ENCODE measurements around the gene GPRIN1.
A peak's percentile ranks its signal among the peaks of the same experiment; 100 is the strongest.
"Not testable (repeated sequence)": the region's sequence is repeated elsewhere in the genome, so short reads cannot be mapped to it uniquely, and the experiment has no call there.

Gene GPRIN1

GRCh38 chr5:176620333-176620981 is 10.5 kb upstream of the GPRIN1 start:
- DNase-seq = no peak

- DNase-seq = no peak
Observed at GRCh38 chr5:176619569-176620332, 9.8 kb upstream of the GPRIN1 start.

- DNase-seq = peak; percentile 52
Observed at GRCh38 chr5:176619203-176619568, 9.2 kb upstream of the GPRIN1 start.

- DNase-seq = no peak
Observed at GRCh38 chr5:176618783-176619182, 8.8 kb upstream of the GPRIN1 start.

- DNase-seq = no peak
Observed at GRCh38 chr5:176616511-176616910, 6.6 kb upstream of the GPRIN1 start.

- no peak for DNase-seq
Observed at GRCh38 chr5:176614805-176615478, 5.0 kb upstream of the GPRIN1 start.

- no peak for DNase-seq
Observed at GRCh38 chr5:176612855-176613254, 2.9 kb upstream of the GPRIN1 start.

GRCh38 chr5:176612008-176612407 is 2.1 kb upstream of the GPRIN1 start:
- DNase-seq = no peak

GRCh38 chr5:176611435-176611834 is 1.5 kb upstream of the GPRIN1 start:
- DNase-seq = peak; percentile 55

- DNase-seq = no peak
Observed at GRCh38 chr5:176610435-176610773, 448 bp upstream of the GPRIN1 start.

- DNase-seq = no peak
Observed at GRCh38 chr5:176608937-176609723, 826 bp downstream of the GPRIN1 start.

GRCh38 chr5:176608142-176608705 is 1.7 kb downstream of the GPRIN1 start:
- no peak for DNase-seq

- no peak for DNase-seq
Observed at GRCh38 chr5:176606875-176607274, 3.1 kb downstream of the GPRIN1 start.

- no peak for DNase-seq
Observed at GRCh38 chr5:176606032-176606431, 3.9 kb downstream of the GPRIN1 start.

- no peak for DNase-seq
Observed at GRCh38 chr5:176603091-176603490, 6.9 kb downstream of the GPRIN1 start.

- DNase-seq = no peak
Observed at GRCh38 chr5:176601901-176602482, 8.0 kb downstream of the GPRIN1 start.

- DNase-seq = not testable (repeated sequence)
Observed at GRCh38 chr5:176599749-176600430, 10.1 kb downstream of the GPRIN1 start.

- DNase-seq = no peak
Observed at GRCh38 chr5:176597417-176598389, 12.3 kb downstream of the GPRIN1 start.

GRCh38 chr5:176596689-176597416 is 13.1 kb downstream of the GPRIN1 start:
- DNase-seq = peak; percentile 50

All from T-helper 9 cell (primary cell).